Measurements from ENCODE around the gene SHQ1. TPM values are rescaled to one million over a fixed set of nuclear protein-coding genes. Genes with fewer than 3 reads are reported as not detected.
"Not testable (repeated sequence)": the region's sequence is repeated elsewhere in the genome, so short reads cannot be mapped to it uniquely, and the experiment has no call there.

The SHQ1 gene
- total RNA-seq, 2 experiments from 2014 or later, result 29.8 to 31.4 TPM

DNA sequence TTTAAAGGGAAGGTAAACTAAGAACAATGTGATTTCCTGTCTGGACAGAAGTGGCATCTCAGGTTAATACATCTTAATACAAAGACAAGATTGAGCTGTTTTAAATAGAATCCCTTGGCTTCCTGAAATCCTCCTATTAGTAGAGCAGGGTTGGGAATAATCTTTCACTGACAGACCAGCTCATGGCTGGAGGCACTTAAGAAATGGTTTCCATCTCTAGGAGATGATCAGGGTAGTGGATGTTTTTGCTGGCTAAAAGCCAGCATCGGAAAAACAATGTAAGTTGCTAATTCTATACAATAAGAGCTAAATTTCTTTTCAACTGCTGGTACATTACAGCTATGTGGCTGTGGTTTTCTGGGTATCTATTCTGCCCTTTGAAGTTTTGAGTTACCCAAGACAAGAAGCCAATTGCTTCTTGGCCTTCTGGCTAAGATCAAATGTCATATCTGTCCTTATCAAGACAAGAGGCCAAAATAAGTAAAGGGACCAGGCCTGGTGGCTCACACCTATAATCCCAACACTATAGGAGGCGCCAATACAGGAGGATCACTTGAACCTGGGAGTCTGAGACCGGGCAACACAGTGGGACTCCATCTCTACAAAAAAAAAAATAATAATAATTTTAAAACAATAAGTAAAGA lies 49.6 kb downstream of the SHQ1 start:
- POLR2A ChIA-PET, result no interaction called here
- intact Hi-C loops (cut with micrococcal nuclease), result no loop called here
- no peak for DNase-seq
- TF ChIP-seq, protein P1, sequence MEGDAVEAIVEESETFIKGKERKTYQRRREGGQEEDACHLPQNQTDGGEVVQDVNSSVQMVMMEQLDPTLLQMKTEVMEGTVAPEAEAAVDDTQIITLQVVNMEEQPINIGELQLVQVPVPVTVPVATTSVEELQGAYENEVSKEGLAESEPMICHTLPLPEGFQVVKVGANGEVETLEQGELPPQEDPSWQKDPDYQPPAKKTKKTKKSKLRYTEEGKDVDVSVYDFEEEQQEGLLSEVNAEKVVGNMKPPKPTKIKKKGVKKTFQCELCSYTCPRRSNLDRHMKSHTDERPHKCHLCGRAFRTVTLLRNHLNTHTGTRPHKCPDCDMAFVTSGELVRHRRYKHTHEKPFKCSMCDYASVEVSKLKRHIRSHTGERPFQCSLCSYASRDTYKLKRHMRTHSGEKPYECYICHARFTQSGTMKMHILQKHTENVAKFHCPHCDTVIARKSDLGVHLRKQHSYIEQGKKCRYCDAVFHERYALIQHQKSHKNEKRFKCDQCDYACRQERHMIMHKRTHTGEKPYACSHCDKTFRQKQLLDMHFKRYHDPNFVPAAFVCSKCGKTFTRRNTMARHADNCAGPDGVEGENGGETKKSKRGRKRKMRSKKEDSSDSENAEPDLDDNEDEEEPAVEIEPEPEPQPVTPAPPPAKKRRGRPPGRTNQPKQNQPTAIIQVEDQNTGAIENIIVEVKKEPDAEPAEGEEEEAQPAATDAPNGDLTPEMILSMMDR (IDR thresholded peaks at IDR 0.05), result no peak
- H3K4me3 Mint-ChIP-seq, result no peak overlapping the region
- peaks cover 35% of the 10 kb centered on the region for H3K4me1 Mint-ChIP-seq (ENCODE audit: low read depth)
- peaks cover 33% of the 10 kb centered on the region for H3K36me3 Mint-ChIP-seq (ENCODE audit: low read depth)
- H3K27me3 Mint-ChIP-seq, result no peaks in the 10 kb centered on the region
- CTCF ChIA-PET, result interaction anchor here (0.8 to 1.6 kb wide), 3 partner anchors 8 to 17 kb away, joined by 3 to 6 read pairs (median 3); no protein-coding TSS in a partner anchor
- no peak for ATAC-seq
- H3K9me3 Mint-ChIP-seq, result no peaks in the 10 kb centered on the region
- H3K27ac Mint-ChIP-seq, result no peak overlapping the region

DNA sequence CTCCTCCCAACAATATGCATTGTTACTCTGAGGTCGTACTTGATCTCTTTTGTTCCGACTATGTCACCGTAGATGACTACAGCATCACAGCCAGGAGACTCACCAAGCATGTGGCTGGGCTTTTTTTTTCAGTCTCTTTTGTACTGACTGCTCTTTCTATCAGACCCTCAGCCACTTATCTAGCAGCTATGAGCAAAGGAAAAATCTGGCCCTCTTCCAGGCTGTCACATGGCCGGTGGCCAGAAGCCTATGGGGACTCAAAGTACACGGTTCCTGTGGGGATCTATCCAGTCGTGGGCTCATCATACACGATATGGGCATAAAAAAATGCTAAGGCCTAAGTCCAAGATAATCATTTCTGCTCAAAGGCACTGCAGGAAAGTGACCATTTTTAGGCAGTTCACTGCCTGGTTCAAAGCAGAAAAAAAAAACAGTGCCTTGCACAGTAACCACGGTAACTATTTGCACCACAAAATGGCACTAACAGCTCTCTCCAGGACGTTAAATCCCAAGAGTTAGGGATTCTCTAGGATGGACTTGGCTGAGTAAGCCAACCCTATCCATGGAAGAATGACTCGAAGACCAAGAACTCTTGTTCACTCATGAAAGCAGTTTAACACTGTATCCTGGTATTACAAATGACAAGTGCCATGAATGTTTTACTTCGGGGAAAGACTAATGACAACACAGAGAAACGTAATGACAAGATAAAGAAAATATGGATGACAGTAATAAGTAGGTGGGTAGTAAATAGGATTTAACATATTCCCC lies 50.3 kb downstream of the SHQ1 start:
- Mint-ChIP-seq H3K27me3 (no peaks in the 10 kb centered on the region), H3K4me3 (no peak overlapping the region), H3K27ac (no peak overlapping the region), H3K4me1 (ENCODE audit: low read depth) (peaks cover 35% of the 10 kb centered on the region), H3K9me3 (no peaks in the 10 kb centered on the region), H3K36me3 (ENCODE audit: low read depth) (peaks cover 33% of the 10 kb centered on the region)
- POLR2A ChIA-PET, result no interaction called here
- DNase-seq (no peak), ATAC-seq (no peak)
- CTCF ChIA-PET, result interaction anchor here (0.8 to 1.6 kb wide), 3 partner anchors 9 to 16 kb away, joined by 3 to 6 read pairs (median 3); no protein-coding TSS in a partner anchor
- TF ChIP-seq, protein P1 (IDR thresholded peaks at IDR 0.05), result no peak
- intact Hi-C loops (cut with micrococcal nuclease), result no loop called here

DNA sequence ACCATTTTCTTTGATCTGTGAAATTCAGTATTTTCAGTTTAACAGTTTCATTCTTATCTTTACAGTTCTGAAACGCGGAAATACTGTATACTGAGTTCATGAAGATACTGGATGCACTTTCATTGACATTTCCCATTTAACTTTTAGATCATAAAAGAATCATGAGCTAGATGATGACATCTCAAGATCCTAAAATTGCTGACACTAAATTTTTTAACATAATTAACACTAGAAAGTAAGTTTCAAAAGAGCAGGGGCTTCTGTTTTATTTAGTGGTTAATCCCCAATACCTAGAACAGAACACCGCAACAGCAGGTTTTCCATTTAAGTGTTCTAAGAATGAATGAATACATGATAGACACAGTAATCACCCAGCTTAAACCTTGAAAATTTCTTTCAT lies 54.2 kb downstream of the SHQ1 start:
- Mint-ChIP-seq H3K4me1 (ENCODE audit: low read depth) (peaks cover 22% of the 10 kb centered on the region), H3K27ac (no peak overlapping the region), H3K36me3 (ENCODE audit: low read depth) (peaks cover 48% of the 10 kb centered on the region), H3K4me3 (no peak overlapping the region), H3K27me3 (no peaks in the 10 kb centered on the region), H3K9me3 (no peaks in the 10 kb centered on the region)
- ATAC-seq (no peak), DNase-seq (no peak)
- ChIA-PET CTCF (no interaction called here), POLR2A (no interaction called here)
- TF ChIP-seq, protein P1 (IDR thresholded peaks at IDR 0.05), result no peak
- intact Hi-C loops (cut with micrococcal nuclease), result no loop called here

DNA sequence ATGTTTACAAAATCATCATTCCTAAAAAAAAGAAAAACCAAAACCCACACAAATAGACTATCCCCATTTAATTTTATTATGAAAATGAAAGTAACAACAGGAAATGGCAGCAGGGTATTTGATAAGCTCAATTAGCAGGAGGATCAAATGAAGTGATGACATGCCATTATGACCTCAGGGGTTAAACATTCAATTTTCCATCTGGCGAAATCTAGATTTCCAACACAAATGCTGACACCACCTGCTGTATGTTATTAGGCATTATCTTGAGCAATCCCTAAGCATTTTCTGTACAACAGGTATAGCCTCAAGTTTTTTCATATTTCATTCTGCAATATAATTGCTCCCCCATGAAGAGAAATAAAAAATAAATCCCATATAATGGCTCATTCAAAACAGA lies 57.1 kb downstream of the SHQ1 start:
- Mint-ChIP-seq H3K27me3 (no peaks in the 10 kb centered on the region), H3K27ac (no peak overlapping the region), H3K4me1 (ENCODE audit: low read depth) (peaks cover 15% of the 10 kb centered on the region), H3K9me3 (no peaks in the 10 kb centered on the region), H3K4me3 (no peak overlapping the region), H3K36me3 (ENCODE audit: low read depth) (peaks cover 35% of the 10 kb centered on the region)
- ATAC-seq (no peak), DNase-seq (no peak)
- intact Hi-C loops (cut with micrococcal nuclease), result no loop called here
- POLR2A ChIA-PET, result interaction anchor here (0.6 kb wide), 1 partner anchor 25 kb away, joined by 3 read pairs; no protein-coding TSS in a partner anchor
- CTCF ChIA-PET, result interaction anchor here (1.2 to 1.5 kb wide), 3 partner anchors 9 to 126 kb away, joined by 3 to 4 read pairs (median 4); no protein-coding TSS in a partner anchor
- TF ChIP-seq, protein P1 (IDR thresholded peaks at IDR 0.05), result no peak

DNA sequence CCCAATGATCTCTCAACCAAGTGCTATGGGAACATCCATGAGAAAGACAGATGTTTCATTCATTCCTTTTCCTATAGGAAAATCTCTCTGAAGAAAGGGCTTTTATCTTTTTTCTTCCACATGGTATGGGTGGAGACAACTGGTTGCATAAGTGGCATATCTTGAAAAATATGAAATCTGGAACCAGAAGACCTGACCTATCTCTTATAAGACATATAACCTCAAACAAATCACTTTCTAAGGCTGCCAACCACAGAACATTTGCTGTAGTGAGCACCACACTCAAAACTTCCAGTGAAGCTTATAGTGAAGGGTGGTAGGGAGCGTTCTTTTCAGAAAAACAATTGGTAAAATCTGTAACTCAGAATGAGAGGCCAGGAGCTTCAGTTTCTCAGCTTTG lies 58.5 kb downstream of the SHQ1 start:
- Mint-ChIP-seq H3K27me3 (no peaks in the 10 kb centered on the region), H3K4me1 (ENCODE audit: low read depth) (peaks cover 15% of the 10 kb centered on the region), H3K36me3 (ENCODE audit: low read depth) (peaks cover 32% of the 10 kb centered on the region), H3K9me3 (no peaks in the 10 kb centered on the region), H3K27ac (no peak overlapping the region), H3K4me3 (no peak overlapping the region)
- ChIA-PET CTCF (no interaction called here), POLR2A (no interaction called here)
- ATAC-seq (no peak), DNase-seq (no peak)
- TF ChIP-seq, protein P1 (IDR thresholded peaks at IDR 0.05), result no peak
- intact Hi-C loops (cut with micrococcal nuclease), result no loop called here

DNA sequence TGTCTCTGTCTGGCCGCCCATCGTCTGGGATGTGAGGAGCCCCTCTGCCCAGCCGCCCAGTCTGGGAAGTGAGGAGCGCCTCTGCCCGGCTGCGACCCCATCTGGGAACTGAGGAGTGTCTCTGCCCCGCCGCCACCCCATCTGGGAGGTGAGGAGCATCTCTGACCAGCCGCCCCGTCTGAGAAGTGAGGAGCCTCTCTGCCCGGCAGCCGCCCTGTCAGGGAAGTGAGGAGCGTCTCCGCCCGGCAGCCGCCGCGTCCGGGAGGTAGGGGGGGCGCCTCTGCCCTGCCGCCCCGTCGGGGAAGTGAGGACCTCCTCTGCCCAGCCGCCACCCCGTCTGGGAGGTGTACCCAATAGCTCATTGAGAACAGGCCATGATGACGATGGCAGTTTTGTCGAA lies 60.0 kb downstream of the SHQ1 start:
- Mint-ChIP-seq H3K4me1 (ENCODE audit: low read depth) (peaks cover 11% of the 10 kb centered on the region), H3K36me3 (ENCODE audit: low read depth) (peaks cover 27% of the 10 kb centered on the region)
- H3K27me3 Mint-ChIP-seq; DNase-seq; ATAC-seq; H3K27ac Mint-ChIP-seq; POLR2A ChIA-PET; H3K4me3 Mint-ChIP-seq; H3K9me3 Mint-ChIP-seq; intact Hi-C loops (cut with micrococcal nuclease); CTCF ChIA-PET: not testable (repeated sequence)
